Fibroblast of pulmonary artery (primary cell): Measurements from ENCODE around the gene TCERG1L.

Source experiments
- DNase-seq: peaks from one replicate; pipeline ENCODE4 v3.0.0-alpha.2; 2010; ENCODE audit warnings: low read depth
- H3K4me3 ChIP-seq: replicated peaks from 2 replicates; pipeline ENCODE4 v1.5.1; 2011; ENCODE audit warnings: low read depth, mild to moderate bottlenecking, control low read depth, low read length, moderate library complexity
- CTCF ChIP-seq: IDR thresholded peaks from 2 replicates; pipeline ENCODE4 v1.5.1; 2011; ENCODE audit warnings: mild to moderate bottlenecking, control low read depth, low read length, inconsistent platforms; ENCODE audit errors: missing control alignments

TCERG1L gene

GRCh38 chr10:131093346-131093745 lies 218.2 kb downstream of the TCERG1L start:
- no peak for TF ChIP-seq CTCF
- H3K4me3 ChIP-seq, result no peak overlapping the region
- no peak for DNase-seq

- DNase-seq, result no peak
- TF ChIP-seq CTCF, result no peak
- H3K4me3 ChIP-seq, result no peak overlapping the region
Observed at GRCh38 chr10:131092876-131093275, 218.6 kb downstream of the TCERG1L start.

DNA sequence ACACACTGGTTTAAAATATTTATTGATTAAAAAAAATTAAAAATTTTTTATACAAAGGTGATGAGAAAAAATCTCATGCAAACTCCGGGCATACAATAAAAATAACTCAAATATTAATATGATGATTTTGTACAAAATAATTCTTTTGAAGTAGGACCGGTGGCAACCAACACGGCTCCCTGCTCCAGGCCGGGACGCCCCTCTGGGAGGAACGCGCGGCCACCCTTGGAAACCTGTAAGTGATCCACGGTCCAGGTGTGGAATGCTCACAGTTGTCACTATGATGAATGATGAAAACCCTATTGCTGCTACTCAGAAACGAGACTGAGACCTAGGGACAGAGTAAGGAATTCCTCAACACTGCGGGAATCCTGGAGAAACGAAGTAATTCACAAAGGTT lies 219.1 kb downstream of the TCERG1L start:
- no peak for TF ChIP-seq CTCF
- H3K4me3 ChIP-seq, result no peak overlapping the region
- DNase-seq, result no peak

GRCh38 chr10:131091682-131092081 lies 219.8 kb downstream of the TCERG1L start:
- no peak overlapping the region for H3K4me3 ChIP-seq
- no peak for TF ChIP-seq CTCF
- no peak for DNase-seq

- H3K4me3 ChIP-seq, result no peak overlapping the region
- no peak for DNase-seq
- TF ChIP-seq CTCF, result no peak
Observed at GRCh38 chr10:131090761-131091661, 220.5 kb downstream of the TCERG1L start.

DNA sequence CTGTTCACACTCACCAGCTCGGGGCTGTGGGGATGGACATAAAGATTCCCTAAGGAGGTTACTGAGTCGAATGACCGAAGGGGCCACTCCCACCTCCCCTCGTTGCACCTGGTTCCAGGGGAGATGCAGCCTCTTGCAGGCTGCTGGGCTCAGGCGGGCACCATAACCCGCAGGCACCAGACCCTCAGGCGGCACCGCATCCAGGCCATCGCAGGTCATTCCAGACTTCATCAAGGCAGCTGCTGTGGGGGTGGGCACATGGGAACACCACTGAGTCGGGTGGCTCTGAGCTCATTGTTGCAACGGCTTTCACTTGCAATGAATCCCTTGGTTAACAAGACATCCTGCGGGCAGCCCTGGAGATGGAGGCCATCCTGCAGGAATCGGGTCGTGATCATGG lies 221.7 kb downstream of the TCERG1L start:
- no peak for DNase-seq
- no peak for TF ChIP-seq CTCF
- H3K4me3 ChIP-seq, result no peak overlapping the region

DNA sequence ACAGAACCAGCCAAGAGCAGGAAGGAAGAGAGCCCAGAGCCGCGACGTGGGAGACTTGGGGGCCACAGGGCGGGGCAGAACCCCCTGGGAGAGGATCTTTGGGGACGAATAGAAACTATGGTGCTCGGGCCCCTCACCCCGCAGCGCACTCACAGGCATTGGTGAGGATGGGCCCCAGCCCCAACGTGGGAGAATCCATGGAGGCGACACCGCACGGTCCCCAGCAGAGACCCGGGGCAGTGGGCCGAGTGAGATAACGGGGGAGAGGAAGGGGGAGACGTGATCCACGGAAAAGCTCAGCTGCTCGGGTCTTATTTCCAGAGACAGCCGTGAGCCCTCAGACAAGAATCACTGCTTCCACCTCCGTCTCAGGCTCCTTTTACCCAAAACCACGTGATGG lies 222.4 kb downstream of the TCERG1L start:
- no peak overlapping the region for H3K4me3 ChIP-seq
- DNase-seq, result no peak
- no peak for TF ChIP-seq CTCF
